Right lobe of liver (tissue), 4 donors: ENCODE data around the gene RAB4B.

Experiments
- POLR2A ChIP-seq: fragments of 450-650 bp; IDR thresholded peaks from one replicate; pipeline ENCODE4 v1.6.1; 2017; ENCODE audit warnings: antibody characterized with exemption, mild to moderate bottlenecking
- TF ChIP-seq, protein P1 (sequence below), 4 donors: fragments of 200-600 bp in 3 of 4; fragments of 450-650 bp in 1 of 4; IDR thresholded peaks; one replicate each; pipeline versions ENCODE4 v1.5.1 to v1.8.0; 2016 to 2022; ENCODE audit warnings: antibody characterized with exemption in 4 of 4, mild to moderate bottlenecking in 2 of 4
- donor health status: DM: no; HTN: no; CAD: no.
- donor health status: DM: no; HTN: no; CAD: no.
- donor health status: DM: no; HTN: yes; CAD: no.

DNA sequence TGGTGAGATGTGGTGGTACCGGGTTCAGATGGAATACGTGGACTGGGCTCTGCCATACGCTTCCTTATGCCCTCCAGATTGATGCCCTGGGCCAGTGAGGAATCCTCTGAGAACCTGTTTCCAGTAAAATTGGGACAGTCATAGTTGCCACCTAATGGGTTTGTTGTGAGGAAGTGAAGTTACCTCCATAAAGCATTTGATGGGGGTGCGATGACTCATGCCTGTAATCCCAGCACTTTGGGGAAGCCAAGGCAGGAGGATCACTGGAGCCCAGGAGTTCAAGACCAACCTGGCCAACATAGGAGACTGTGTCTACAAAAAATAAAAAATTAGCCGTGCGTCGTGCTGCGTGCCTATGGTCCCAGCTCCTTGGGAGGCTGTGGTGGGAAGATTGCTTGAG, 22.3 kb upstream of the RAB4B start:
- TF ChIP-seq, protein P1, sequence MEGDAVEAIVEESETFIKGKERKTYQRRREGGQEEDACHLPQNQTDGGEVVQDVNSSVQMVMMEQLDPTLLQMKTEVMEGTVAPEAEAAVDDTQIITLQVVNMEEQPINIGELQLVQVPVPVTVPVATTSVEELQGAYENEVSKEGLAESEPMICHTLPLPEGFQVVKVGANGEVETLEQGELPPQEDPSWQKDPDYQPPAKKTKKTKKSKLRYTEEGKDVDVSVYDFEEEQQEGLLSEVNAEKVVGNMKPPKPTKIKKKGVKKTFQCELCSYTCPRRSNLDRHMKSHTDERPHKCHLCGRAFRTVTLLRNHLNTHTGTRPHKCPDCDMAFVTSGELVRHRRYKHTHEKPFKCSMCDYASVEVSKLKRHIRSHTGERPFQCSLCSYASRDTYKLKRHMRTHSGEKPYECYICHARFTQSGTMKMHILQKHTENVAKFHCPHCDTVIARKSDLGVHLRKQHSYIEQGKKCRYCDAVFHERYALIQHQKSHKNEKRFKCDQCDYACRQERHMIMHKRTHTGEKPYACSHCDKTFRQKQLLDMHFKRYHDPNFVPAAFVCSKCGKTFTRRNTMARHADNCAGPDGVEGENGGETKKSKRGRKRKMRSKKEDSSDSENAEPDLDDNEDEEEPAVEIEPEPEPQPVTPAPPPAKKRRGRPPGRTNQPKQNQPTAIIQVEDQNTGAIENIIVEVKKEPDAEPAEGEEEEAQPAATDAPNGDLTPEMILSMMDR (IDR thresholded peaks at IDR 0.05): no peak
- no peak for TF ChIP-seq POLR2A
